GM21390 (cell line): Measurements from ENCODE around the gene MPRIP.

ENCODE experiments used
- ATAC-seq: cut with Tn5 transposase; IDR thresholded peaks from one replicate; pipeline ENCODE4 v1.9.1; 2021; ENCODE audit not compliant: unreplicated experiment

MPRIP gene

GRCh38 chr17:17203173-17203730, 161.0 kb downstream of the MPRIP start:
- ATAC-seq, result no peak

GRCh38 chr17:17204041-17204591, 161.9 kb downstream of the MPRIP start:
- no peak for ATAC-seq

GRCh38 chr17:17204635-17205231, 162.5 kb downstream of the MPRIP start:
- no peak for ATAC-seq

GRCh38 chr17:17205368-17206123, 163.3 kb downstream of the MPRIP start:
- no peak for ATAC-seq

GRCh38 chr17:17206124-17206912, 164.1 kb downstream of the MPRIP start, which contains the start of gene PLD6:
TSS of gene PLD6 (minus strand) at chr17:17206333. CDS start at chr17:17206286, 47 bp downstream.
- ATAC-seq, result no peak

- no peak for ATAC-seq
Measured at GRCh38 chr17:17206913-17207335, 164.7 kb downstream of the MPRIP start.

- ATAC-seq, result no peak
Measured at GRCh38 chr17:17207998-17208397, 165.7 kb downstream of the MPRIP start.

GRCh38 chr17:17213775-17214174, 171.5 kb downstream of the MPRIP start:
- no peak for ATAC-seq

- no peak for ATAC-seq
Measured at GRCh38 chr17:17214646-17215436, 172.6 kb downstream of the MPRIP start.

- no peak for ATAC-seq
Measured at GRCh38 chr17:17215575-17215974, 173.3 kb downstream of the MPRIP start.

- ATAC-seq, result no peak
Measured at GRCh38 chr17:17216236-17216635, 174.0 kb downstream of the MPRIP start.

GRCh38 chr17:17216776-17217175, 174.5 kb downstream of the MPRIP start:
- no peak for ATAC-seq

- no peak for ATAC-seq
Measured at GRCh38 chr17:17217995-17218394, 175.7 kb downstream of the MPRIP start.

- no peak for ATAC-seq
Measured at GRCh38 chr17:17220529-17220928, 178.3 kb downstream of the MPRIP start.

- no peak for ATAC-seq
Measured at GRCh38 chr17:17221329-17221728, 179.1 kb downstream of the MPRIP start.

GRCh38 chr17:17223736-17224135, 181.5 kb downstream of the MPRIP start:
- ATAC-seq, result no peak

- ATAC-seq, result no peak
Measured at GRCh38 chr17:17224137-17224536, 181.9 kb downstream of the MPRIP start.

GRCh38 chr17:17225901-17226300, 183.6 kb downstream of the MPRIP start:
- ATAC-seq, result no peak

- no peak for ATAC-seq
Measured at GRCh38 chr17:17226451-17227265, 184.4 kb downstream of the MPRIP start.
